GM12878 (cell line): Measurements from ENCODE around the gene NFIX. TPM values are rescaled to one million over a fixed set of nuclear protein-coding genes. Genes with fewer than 3 reads are reported as not detected.
A peak's percentile ranks its signal among the peaks of the same experiment; 100 is the strongest.

Experiments used
- ATAC-seq: fragments of 200-7000 bp; cut with Tn5 transposase; 3 replicates; pipeline ENCODE4 v1.9.1; 2020; ENCODE audit warnings: mild to moderate bottlenecking, moderate library complexity
- BruUV-seq: library from RNA; stranded (reverse); fragments of 400-500 nt; replicated peaks from 2 replicates; lab custom pipeline; 2021; lab: Mats Ljungman, UMichigan
- CTCF ChIA-PET: fragments of 300-600 bp; sonication (Branson Sonifier 250); formaldehyde crosslinking; extraction: SDS; loops from one replicate; lab custom pipeline; 2021; ENCODE audit warnings: inconsistent platforms; lab: Yijun Ruan, JAX
- POLR2A ChIA-PET: fragments of 350-600 bp; formaldehyde crosslinking; extraction: SDS; loops from one replicate; lab custom pipeline; 2021; ENCODE audit warnings: inconsistent platforms; lab: Charles Lee
- RAD21 ChIA-PET: fragments of 300-600 bp; sonication (Branson Sonifier 250); formaldehyde crosslinking; loops from one replicate; lab custom pipeline; 2023; ENCODE audit warnings: antibody characterized with exemption; ENCODE audit not compliant: unreplicated experiment; lab: Charles Lee
- SMC1A ChIA-PET: fragments of 300-600 bp; sonication (Branson Sonifier 250); formaldehyde crosslinking; loops from one replicate; lab custom pipeline; 2023; ENCODE audit not compliant: unreplicated experiment, uncharacterized antibody; lab: Charles Lee
- DNase-seq: peaks from one replicate; pipeline ENCODE4 v3.0.0-alpha.2; 2011; ENCODE audit warnings: low read depth, low spot score
- FAIRE-seq: peaks from 3 replicates; lab custom pipeline; 2011; peaks lifted over from hg19 to GRCh38; lab: Jason Lieb, UNC
- H2AFZ ChIP-seq: 2 replicates; pipeline ENCODE4 v1.6.0; 2011; ENCODE audit warnings: low read depth, low read length, control low read depth; ENCODE audit not compliant: control insufficient read depth
- H3K27ac ChIP-seq: 2 replicates; pipeline ENCODE4 v1.5.1; 2011; ENCODE audit warnings: control low read depth; ENCODE audit not compliant: control insufficient read depth, insufficient read depth
- H3K27me3 ChIP-seq, 2 experiments: replicated peaks in 1 of 2; 2 replicates each; pipeline versions ENCODE4 v1.6.0 to v1.6.1; 2011; ENCODE audit warnings: low read length in 1 of 2; ENCODE audit not compliant: control insufficient read depth in 2 of 2, insufficient read depth in 2 of 2
- H3K36me3 ChIP-seq, 2 experiments: 2 replicates each; pipeline ENCODE4 v1.5.1; 2011; ENCODE audit warnings: low read length in 1 of 2; ENCODE audit not compliant: control insufficient read depth in 2 of 2, insufficient read depth in 2 of 2
- H3K4me1 ChIP-seq: 2 replicates; pipeline ENCODE4 v1.6.1; 2011; ENCODE audit warnings: mild to moderate bottlenecking, low read length, moderate library complexity, mixed read lengths; ENCODE audit not compliant: control insufficient read depth, insufficient read depth
- H3K4me2 ChIP-seq: 2 replicates; pipeline ENCODE4 v1.6.0; 2011; ENCODE audit warnings: control low read depth; ENCODE audit not compliant: control insufficient read depth, insufficient read depth
- H3K4me3 ChIP-seq: fragments of 200-600 bp; sonication (generic); 2 replicates; pipeline ENCODE4 v1.5.1; 2016
- H3K79me2 ChIP-seq: 2 replicates; pipeline ENCODE4 v1.6.0; 2011; ENCODE audit warnings: low read length; ENCODE audit not compliant: control insufficient read depth, insufficient read depth
- H3K9ac ChIP-seq: 2 replicates; pipeline ENCODE4 v1.8.0; 2011; ENCODE audit warnings: low read length, control low read depth, mixed read lengths; ENCODE audit not compliant: control insufficient read depth, insufficient read depth
- H3K9me3 ChIP-seq: replicated peaks from 3 replicates; pipeline ENCODE4 v1.5.1; 2011; ENCODE audit warnings: mild to moderate bottlenecking, low read length; ENCODE audit not compliant: control insufficient read depth, insufficient read depth
- H4K20me1 ChIP-seq: 2 replicates; pipeline ENCODE4 v1.6.0; 2011; ENCODE audit not compliant: control insufficient read depth, insufficient read depth
- BHLHE40 ChIP-seq, 2 experiments: fragments of 450-650 bp in 1 of 2; IDR thresholded peaks; 2 replicates each; pipeline ENCODE4 v1.6.1; 2011 to 2017; ENCODE audit warnings: low read depth in 2 of 2, borderline replicate concordance in 1 of 2, improper control_type of control experiment in 1 of 2, low read length in 1 of 2, mild to moderate bottlenecking in 1 of 2
- NRF1 ChIP-seq: conservative IDR thresholded peaks from 2 replicates; pipeline ENCODE4 v1.6.1; 2011; ENCODE audit warnings: mild to moderate bottlenecking, low read depth, low read length, improper control_type of control experiment
- TAF1 ChIP-seq: IDR thresholded peaks from 2 replicates; pipeline ENCODE4 v1.6.1; 2011; ENCODE audit warnings: mild to moderate bottlenecking, low read depth, low read length, borderline replicate concordance
- WGBS: methylation state at CpG from one replicate; pipeline ENCODE4 v1.1.6; 2016; ENCODE audit warnings: low lambda C conversion rate; ENCODE audit not compliant: insufficient replicate concordance, insufficient coverage; ENCODE audit errors: missing lambda C conversion rate; 5-methylcytosine and 5-hydroxymethylcytosine counted together
- in situ Hi-C: fragments of 300-500 bp; cut with MboI; formaldehyde crosslinking; loops from 9 replicates; pipeline ENCODE4 v1.14.3; 2018; ENCODE audit warnings: mixed read lengths
- intact Hi-C: fragments of 100-400 bp; cut with micrococcal nuclease; formaldehyde crosslinking; loops from one replicate; pipeline ENCODE4 v1.14.2; 2022; ENCODE audit not compliant: unreplicated experiment
- polyA plus RNA-seq, 11 experiments: library from polyadenylated mRNA; depleted of rRNA in 4 of 11; unstranded in 6 of 11; stranded (reverse) in 5 of 11; fragments of >200 nt; fragmentation: Nextera tagmentation in 4 of 11; fragmentation: Illumina TruSeq in 1 of 11; extraction: Ambion mirVana in 4 of 11; extraction: Trizol in 1 of 11; gene quantifications; 1 replicate in 1 of 11; 2 replicates in 10 of 11; pipeline versions ENCODE4 v1.2.1 to v1.2.3, GENCODE V29; 2011 to 2016; ENCODE audit warnings: inconsistent platforms in 2 of 11, missing spikeins in 2 of 11, low read depth in 1 of 11
- total RNA-seq, 4 experiments: library from RNA; depleted of rRNA in 3 of 4; stranded (reverse); fragments of >200 nt in 3 of 4; fragmentation: Illumina TruSeq in 1 of 4; extraction: Trizol in 1 of 4; gene quantifications; 2 replicates each; pipeline versions ENCODE4 v1.2.1 to v1.2.3, GENCODE V29; 2013 to 2021
- TF ChIP-seq, protein P1 (sequence below): IDR thresholded peaks from 2 replicates; pipeline ENCODE4 v1.6.1; 2012; ENCODE audit warnings: low read depth, low read length, improper control_type of control experiment
- TF ChIP-seq, protein P2 (sequence below): fragments of 450-650 bp; IDR thresholded peaks from 2 replicates; pipeline ENCODE4 v1.6.1; 2016; ENCODE audit warnings: mild to moderate bottlenecking, moderate library complexity, borderline replicate concordance
- TF ChIP-seq, protein P3 (sequence below): fragments of 150-350 bp; IDR thresholded peaks from 2 replicates; pipeline ENCODE4 v1.6.1; 2016; ENCODE audit warnings: low read depth, low read length

The NFIX gene
- total and polyA plus RNA-seq, 10 of the 15 experiments (the other 5 are each of a cell fraction or from before 2014, with no cell fraction given): 0.02 to 2.2 (median 0.28) TPM

DNA sequence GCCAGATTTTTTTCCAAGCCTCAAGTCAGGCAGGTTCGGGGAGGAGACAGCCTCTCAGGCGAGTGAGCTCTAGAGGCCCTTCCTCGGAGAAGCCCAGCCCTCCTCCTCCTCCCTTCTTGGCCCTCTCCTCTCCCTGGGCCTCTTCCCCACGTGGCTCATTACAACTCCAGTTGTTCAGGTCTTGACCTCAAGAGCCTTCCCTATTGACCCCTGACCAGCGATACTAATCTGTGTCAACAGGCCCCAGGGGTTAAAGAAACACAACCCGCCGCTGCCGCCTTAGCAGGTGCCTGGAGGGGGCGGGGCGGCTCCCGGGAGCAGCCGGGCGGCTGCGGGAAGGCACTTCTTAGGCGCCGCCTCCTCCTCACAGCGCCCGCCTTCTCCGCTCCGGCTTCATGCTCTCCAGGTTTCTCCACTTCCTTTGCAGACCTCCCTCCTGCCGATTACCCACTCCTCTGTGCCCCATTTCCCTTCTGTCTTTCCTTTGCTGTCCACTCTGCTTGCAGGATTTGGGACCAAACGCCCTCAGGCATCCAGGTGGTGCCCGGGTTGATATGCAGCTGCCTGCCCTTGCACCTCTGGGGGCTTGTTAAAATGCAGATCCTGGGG is 56.4 kb downstream of the NFIX start:
- H3K79me2 ChIP-seq: no peaks in the 10 kb centered on the region
- no peaks in the 10 kb centered on the region for H3K36me3 ChIP-seq
- no peak for FAIRE-seq
- TF ChIP-seq, protein P1, sequence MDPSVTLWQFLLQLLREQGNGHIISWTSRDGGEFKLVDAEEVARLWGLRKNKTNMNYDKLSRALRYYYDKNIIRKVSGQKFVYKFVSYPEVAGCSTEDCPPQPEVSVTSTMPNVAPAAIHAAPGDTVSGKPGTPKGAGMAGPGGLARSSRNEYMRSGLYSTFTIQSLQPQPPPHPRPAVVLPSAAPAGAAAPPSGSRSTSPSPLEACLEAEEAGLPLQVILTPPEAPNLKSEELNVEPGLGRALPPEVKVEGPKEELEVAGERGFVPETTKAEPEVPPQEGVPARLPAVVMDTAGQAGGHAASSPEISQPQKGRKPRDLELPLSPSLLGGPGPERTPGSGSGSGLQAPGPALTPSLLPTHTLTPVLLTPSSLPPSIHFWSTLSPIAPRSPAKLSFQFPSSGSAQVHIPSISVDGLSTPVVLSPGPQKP: no peak
- TF ChIP-seq, protein P2, sequence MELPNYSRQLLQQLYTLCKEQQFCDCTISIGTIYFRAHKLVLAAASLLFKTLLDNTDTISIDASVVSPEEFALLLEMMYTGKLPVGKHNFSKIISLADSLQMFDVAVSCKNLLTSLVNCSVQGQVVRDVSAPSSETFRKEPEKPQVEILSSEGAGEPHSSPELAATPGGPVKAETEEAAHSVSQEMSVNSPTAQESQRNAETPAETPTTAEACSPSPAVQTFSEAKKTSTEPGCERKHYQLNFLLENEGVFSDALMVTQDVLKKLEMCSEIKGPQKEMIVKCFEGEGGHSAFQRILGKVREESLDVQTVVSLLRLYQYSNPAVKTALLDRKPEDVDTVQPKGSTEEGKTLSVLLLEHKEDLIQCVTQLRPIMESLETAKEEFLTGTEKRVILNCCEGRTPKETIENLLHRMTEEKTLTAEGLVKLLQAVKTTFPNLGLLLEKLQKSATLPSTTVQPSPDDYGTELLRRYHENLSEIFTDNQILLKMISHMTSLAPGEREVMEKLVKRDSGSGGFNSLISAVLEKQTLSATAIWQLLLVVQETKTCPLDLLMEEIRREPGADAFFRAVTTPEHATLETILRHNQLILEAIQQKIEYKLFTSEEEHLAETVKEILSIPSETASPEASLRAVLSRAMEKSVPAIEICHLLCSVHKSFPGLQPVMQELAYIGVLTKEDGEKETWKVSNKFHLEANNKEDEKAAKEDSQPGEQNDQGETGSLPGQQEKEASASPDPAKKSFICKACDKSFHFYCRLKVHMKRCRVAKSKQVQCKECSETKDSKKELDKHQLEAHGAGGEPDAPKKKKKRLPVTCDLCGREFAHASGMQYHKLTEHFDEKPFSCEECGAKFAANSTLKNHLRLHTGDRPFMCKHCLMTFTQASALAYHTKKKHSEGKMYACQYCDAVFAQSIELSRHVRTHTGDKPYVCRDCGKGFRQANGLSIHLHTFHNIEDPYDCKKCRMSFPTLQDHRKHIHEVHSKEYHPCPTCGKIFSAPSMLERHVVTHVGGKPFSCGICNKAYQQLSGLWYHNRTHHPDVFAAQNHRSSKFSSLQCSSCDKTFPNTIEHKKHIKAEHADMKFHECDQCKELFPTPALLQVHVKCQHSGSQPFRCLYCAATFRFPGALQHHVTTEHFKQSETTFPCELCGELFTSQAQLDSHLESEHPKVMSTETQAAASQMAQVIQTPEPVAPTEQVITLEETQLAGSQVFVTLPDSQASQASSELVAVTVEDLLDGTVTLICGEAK: no peak
- TF ChIP-seq NRF1 (no peak), TAF1 (no peak), BHLHE40 (IDR thresholded peaks at IDR 0.05; ENCODE audit: borderline replicate concordance in 1 of 2, low read depth in 2 of 2, low read length in 1 of 2) (0 out of 4 replicates have a peak, but pooled peaks of 1 of the 2 experiments have one; percentile 10)
- TF ChIP-seq, protein P3, sequence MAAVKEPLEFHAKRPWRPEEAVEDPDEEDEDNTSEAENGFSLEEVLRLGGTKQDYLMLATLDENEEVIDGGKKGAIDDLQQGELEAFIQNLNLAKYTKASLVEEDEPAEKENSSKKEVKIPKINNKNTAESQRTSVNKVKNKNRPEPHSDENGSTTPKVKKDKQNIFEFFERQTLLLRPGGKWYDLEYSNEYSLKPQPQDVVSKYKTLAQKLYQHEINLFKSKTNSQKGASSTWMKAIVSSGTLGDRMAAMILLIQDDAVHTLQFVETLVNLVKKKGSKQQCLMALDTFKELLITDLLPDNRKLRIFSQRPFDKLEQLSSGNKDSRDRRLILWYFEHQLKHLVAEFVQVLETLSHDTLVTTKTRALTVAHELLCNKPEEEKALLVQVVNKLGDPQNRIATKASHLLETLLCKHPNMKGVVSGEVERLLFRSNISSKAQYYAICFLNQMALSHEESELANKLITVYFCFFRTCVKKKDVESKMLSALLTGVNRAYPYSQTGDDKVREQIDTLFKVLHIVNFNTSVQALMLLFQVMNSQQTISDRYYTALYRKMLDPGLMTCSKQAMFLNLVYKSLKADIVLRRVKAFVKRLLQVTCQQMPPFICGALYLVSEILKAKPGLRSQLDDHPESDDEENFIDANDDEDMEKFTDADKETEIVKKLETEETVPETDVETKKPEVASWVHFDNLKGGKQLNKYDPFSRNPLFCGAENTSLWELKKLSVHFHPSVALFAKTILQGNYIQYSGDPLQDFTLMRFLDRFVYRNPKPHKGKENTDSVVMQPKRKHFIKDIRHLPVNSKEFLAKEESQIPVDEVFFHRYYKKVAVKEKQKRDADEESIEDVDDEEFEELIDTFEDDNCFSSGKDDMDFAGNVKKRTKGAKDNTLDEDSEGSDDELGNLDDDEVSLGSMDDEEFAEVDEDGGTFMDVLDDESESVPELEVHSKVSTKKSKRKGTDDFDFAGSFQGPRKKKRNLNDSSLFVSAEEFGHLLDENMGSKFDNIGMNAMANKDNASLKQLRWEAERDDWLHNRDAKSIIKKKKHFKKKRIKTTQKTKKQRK: no peak
- TF ChIP-seq, all 136 proteins: peak for 1
- no peaks in the 10 kb centered on the region for H4K20me1 ChIP-seq
- peaks cover 0 to 9% of the 10 kb centered on the region in 2 experiments; a peak in 3 of 4 replicates for H3K27me3 ChIP-seq
- RAD21 ChIA-PET: no interaction called here
- ATAC-seq (peak; percentile 50), DNase-seq (no peak)
- SMC1A ChIA-PET: interaction anchor here (2.1 kb wide), 1 partner anchor 10 kb away, joined by 5 read pairs; no protein-coding TSS in a partner anchor
- BruUV-seq: no TSS peak
- no peak overlapping the region for H3K4me3 ChIP-seq
- intact Hi-C loops: no loop called here
- no peak overlapping the region for H3K27ac ChIP-seq
- peak overlapping the region; percentile 56; the same call in 1 of the 2 replicates for H3K4me2 ChIP-seq
- 2% methylated on average over 22 of the region's 23 CpGs for WGBS
- H3K9me3 ChIP-seq: no peaks in the 10 kb centered on the region
- no peak overlapping the region for H3K9ac ChIP-seq
- no peaks in the 10 kb centered on the region for H3K4me1 ChIP-seq
- CTCF ChIA-PET: interaction anchor here (1.6 kb wide), 1 partner anchor 10 kb away, joined by 7 read pairs; no protein-coding TSS in a partner anchor
- POLR2A ChIA-PET: interaction anchor here (1.1 kb wide), 1 partner anchor 86 kb away, joined by 4 read pairs; no protein-coding TSS in a partner anchor
- in situ Hi-C loops: no loop called here
- no peak overlapping the region for H2AFZ ChIP-seq
